BLaER1 treated with 17β-estradiol and CSF1 and Interleukin-3, amounts not matched to agents 10 nM and 100 nM (cell line): Measurements from ENCODE around the gene SLC6A9.

Source experiments
- H3K27ac ChIP-seq, 11 experiments: shearing (Covaris generic); formaldehyde crosslinking; 2 replicates each; pipeline ENCODE4 v1.8.1; 2022
- H3K27me3 ChIP-seq, 11 experiments: shearing (Covaris generic); formaldehyde crosslinking; 2 replicates each; pipeline ENCODE4 v1.8.1; 2022
- H3K36me3 ChIP-seq, 11 experiments: shearing (Covaris generic); formaldehyde crosslinking; 2 replicates each; pipeline ENCODE4 v1.8.1; 2022
- H3K4me1 ChIP-seq, 10 experiments: shearing (Covaris generic); formaldehyde crosslinking; 2 replicates each; pipeline ENCODE4 v1.8.1; 2022
- H3K4me2 ChIP-seq, 11 experiments: shearing (Covaris generic); formaldehyde crosslinking; 2 replicates each; pipeline ENCODE4 v1.8.1; 2022
- H3K4me3 ChIP-seq, 10 experiments: shearing (Covaris generic); formaldehyde crosslinking; 2 replicates each; pipeline ENCODE4 v1.8.1; 2022
- H3K9ac ChIP-seq, 11 experiments: shearing (Covaris generic); formaldehyde crosslinking; 2 replicates each; pipeline ENCODE4 v1.8.1; 2022
- H3K9me3 ChIP-seq, 11 experiments: shearing (Covaris generic); formaldehyde crosslinking; replicated peaks in 1 of 11; 2 replicates each; pipeline ENCODE4 v1.8.1; 2022
- H4K20me1 ChIP-seq, 11 experiments: shearing (Covaris generic); formaldehyde crosslinking; 2 replicates each; pipeline ENCODE4 v1.8.1; 2022
- Cebpa-rat ChIP-seq, 11 experiments: shearing (Covaris generic); IDR thresholded peaks; 2 replicates each; pipeline ENCODE4 v1.8.1; 2022

The SLC6A9 gene

GRCh38 chr1:43986712-43987111 lies 44.5 kb downstream of the SLC6A9 start:
- Histone ChIP-seq H3K9ac (no peak overlapping the region), H3K4me2 (no peak overlapping the region), H4K20me1 (peaks cover 0 to 43% (median 23%) of the 10 kb centered on the region in 11 experiments; a peak in 14 of 22 replicates), H3K36me3 (peaks cover 5 to 61% (median 50%) of the 10 kb centered on the region in 11 experiments; a peak in 21 of 22 replicates), H3K27ac (no peak overlapping the region), H3K27me3 (no peaks in the 10 kb centered on the region), H3K4me1 (peaks cover 11 to 29% (median 24%) of the 10 kb centered on the region in 10 experiments), H3K4me3 (no peak overlapping the region), H3K9me3 (no peaks in the 10 kb centered on the region)
- no peak for TF ChIP-seq Cebpa-rat (IDR thresholded peaks at IDR 0.05)

DNA sequence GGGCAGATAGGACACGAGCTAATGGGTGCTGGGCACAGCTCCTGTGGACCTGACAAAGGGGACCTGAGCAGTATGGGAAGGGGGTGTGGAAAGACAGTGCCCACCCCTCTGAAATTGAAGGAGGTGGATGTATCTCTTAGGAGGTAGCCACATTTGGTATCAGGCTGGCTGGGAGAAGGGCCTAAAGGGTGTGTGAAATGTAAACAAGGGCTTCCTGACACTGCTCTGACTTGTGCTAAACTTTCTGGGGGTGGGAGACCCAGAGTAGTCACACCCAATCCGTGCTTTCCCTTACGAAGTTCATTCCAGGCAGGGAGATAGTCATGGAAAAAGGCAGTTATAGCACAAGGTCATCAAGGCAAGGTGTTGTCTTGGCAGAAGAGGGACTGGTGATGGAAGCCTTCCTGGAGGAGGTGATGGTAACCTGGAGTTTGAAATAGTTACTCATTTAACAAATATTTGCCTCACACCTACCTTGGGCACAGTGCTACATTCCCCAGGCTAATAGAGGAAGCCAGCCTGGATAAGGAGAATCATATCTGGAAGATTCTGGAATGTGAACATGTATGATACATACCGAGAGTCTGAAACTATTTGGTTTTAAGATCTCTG lies 45.2 kb downstream of the SLC6A9 start:
- Histone ChIP-seq H3K9ac (no peak overlapping the region), H3K27me3 (no peaks in the 10 kb centered on the region), H3K4me1 (peaks cover 15 to 33% (median 29%) of the 10 kb centered on the region in 10 experiments), H4K20me1 (peaks cover 0 to 49% (median 26%) of the 10 kb centered on the region in 11 experiments; a peak in 15 of 22 replicates), H3K4me3 (no peak overlapping the region), H3K9me3 (no peaks in the 10 kb centered on the region), H3K36me3 (peaks cover 5 to 67% (median 52%) of the 10 kb centered on the region in 11 experiments; a peak in 21 of 22 replicates), H3K4me2 (no peak overlapping the region), H3K27ac (no peak overlapping the region)
- no peak for TF ChIP-seq Cebpa-rat (IDR thresholded peaks at IDR 0.05)

DNA sequence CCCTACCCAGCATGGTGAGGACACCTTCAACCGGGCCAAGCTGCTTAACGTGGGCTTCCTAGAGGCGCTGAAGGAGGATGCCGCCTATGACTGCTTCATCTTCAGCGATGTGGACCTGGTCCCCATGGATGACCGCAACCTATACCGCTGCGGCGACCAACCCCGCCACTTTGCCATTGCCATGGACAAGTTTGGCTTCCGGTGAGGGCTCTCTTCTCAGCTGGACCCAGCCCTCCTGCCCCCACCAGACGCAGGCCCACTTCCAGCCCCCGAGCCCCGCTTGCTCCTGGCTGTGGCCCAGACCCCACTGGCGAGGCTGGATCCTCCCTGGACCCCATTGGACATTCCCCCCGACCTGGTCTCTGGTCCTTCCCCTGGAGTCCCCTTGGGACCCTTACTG lies 46.4 kb downstream of the SLC6A9 start:
- no peak overlapping the region for H3K27ac ChIP-seq
- no peak overlapping the region for H3K4me2 ChIP-seq
- no peak overlapping the region for H3K4me3 ChIP-seq
- H4K20me1 ChIP-seq, result peaks cover 0 to 60% (median 29%) of the 10 kb centered on the region in 11 experiments; a peak in 15 of 22 replicates
- peaks cover 16 to 39% (median 33%) of the 10 kb centered on the region in 10 experiments for H3K4me1 ChIP-seq
- H3K9ac ChIP-seq, result no peak overlapping the region
- H3K36me3 ChIP-seq, result peaks cover 5 to 67% (median 52%) of the 10 kb centered on the region in 11 experiments; a peak in 21 of 22 replicates
- H3K27me3 ChIP-seq, result no peaks in the 10 kb centered on the region
- no peak for TF ChIP-seq Cebpa-rat (IDR thresholded peaks at IDR 0.05)
- no peaks in the 10 kb centered on the region for H3K9me3 ChIP-seq

- TF ChIP-seq Cebpa-rat (IDR thresholded peaks at IDR 0.05), result no peak
- no peak overlapping the region for H3K27ac ChIP-seq
- no peaks in the 10 kb centered on the region for H3K9me3 ChIP-seq
- H3K4me1 ChIP-seq, result peaks cover 23 to 46% (median 40%) of the 10 kb centered on the region in 10 experiments
- no peak overlapping the region for H3K4me3 ChIP-seq
- no peaks in the 10 kb centered on the region for H3K27me3 ChIP-seq
- H3K9ac ChIP-seq, result peak overlapping the region in 2 of 11 experiments; percentile 8 to 41; a peak in 3 of 22 replicates
- H4K20me1 ChIP-seq, result peaks cover 5 to 64% (median 35%) of the 10 kb centered on the region in 11 experiments
- peaks cover 6 to 69% (median 54%) of the 10 kb centered on the region in 11 experiments for H3K36me3 ChIP-seq
- H3K4me2 ChIP-seq, result peak overlapping the region in 3 of 11 experiments; percentile 4 to 95 (median 15); a peak in 1 of 22 replicates
Observed at GRCh38 chr1:43983253-43983899, 47.9 kb downstream of the SLC6A9 start.

DNA sequence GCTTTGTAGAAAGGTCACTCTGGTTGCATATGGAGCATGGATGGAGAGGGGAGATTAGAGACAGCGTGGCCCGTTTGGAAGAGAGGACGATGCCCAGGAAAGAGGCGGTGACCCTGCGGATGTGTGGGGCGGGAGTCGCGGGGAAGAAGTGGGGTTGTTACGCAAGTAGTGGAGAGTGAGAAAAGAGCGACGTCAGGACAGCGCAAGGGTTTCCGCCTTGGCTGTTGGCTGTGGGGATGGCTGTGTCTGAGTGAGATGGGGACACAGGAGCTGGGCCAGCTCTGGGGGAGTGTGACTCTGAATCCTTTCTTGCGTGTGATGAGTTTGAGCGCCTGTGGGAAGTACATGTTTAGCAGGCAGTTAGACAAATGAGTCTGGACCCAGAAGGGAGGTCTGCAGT lies 48.5 kb downstream of the SLC6A9 start:
- Histone ChIP-seq H3K36me3 (peaks cover 11 to 73% (median 56%) of the 10 kb centered on the region in 11 experiments), H3K4me1 (peaks cover 28 to 51% (median 45%) of the 10 kb centered on the region in 10 experiments), H3K27me3 (no peaks in the 10 kb centered on the region), H3K4me2 (peak overlapping the region in 3 of 11 experiments; percentile 4 to 95 (median 15); a peak in 2 of 22 replicates), H4K20me1 (peaks cover 11 to 69% (median 40%) of the 10 kb centered on the region in 11 experiments), H3K27ac (no peak overlapping the region), H3K9me3 (no peaks in the 10 kb centered on the region), H3K9ac (peak overlapping the region in 3 of 11 experiments; percentile 8 to 41 (median 15); a peak in 1 of 22 replicates), H3K4me3 (no peak overlapping the region)
- TF ChIP-seq Cebpa-rat (IDR thresholded peaks at IDR 0.05), result no peak

- Histone ChIP-seq H3K9ac (0 out of 22 replicates have a peak overlapping the region, but pooled peaks of 2 of the 11 experiments have one; percentile 14 to 15), H4K20me1 (peaks cover 17 to 75% (median 46%) of the 10 kb centered on the region in 11 experiments), H3K27ac (no peak overlapping the region), H3K4me2 (peak overlapping the region in 5 of 11 experiments; percentile 89 to 99 (median 99); a peak in 5 of 22 replicates), H3K4me1 (peaks cover 34 to 57% (median 51%) of the 10 kb centered on the region in 10 experiments), H3K27me3 (no peaks in the 10 kb centered on the region), H3K9me3 (no peaks in the 10 kb centered on the region), H3K36me3 (peaks cover 17 to 73% (median 60%) of the 10 kb centered on the region in 11 experiments), H3K4me3 (no peak overlapping the region)
- TF ChIP-seq Cebpa-rat (IDR thresholded peaks at IDR 0.05), result no peak
Observed at GRCh38 chr1:43982241-43982640, 49.0 kb downstream of the SLC6A9 start.

- Histone ChIP-seq H3K4me2 (peak overlapping the region in 9 of 11 experiments; percentile 89 to 99 (median 98); a peak in 17 of 22 replicates), H3K27ac (peak overlapping the region in 1 of 11 experiments; percentile 87; a peak in 1 of 22 replicates), H3K36me3 (peaks cover 23 to 73% (median 64%) of the 10 kb centered on the region in 11 experiments), H3K4me1 (peaks cover 40 to 63% (median 57%) of the 10 kb centered on the region in 10 experiments), H3K27me3 (no peaks in the 10 kb centered on the region), H3K9me3 (no peaks in the 10 kb centered on the region), H3K9ac (peak overlapping the region in 4 of 11 experiments; percentile 97 to 99 (median 98); a peak in 5 of 22 replicates), H3K4me3 (peak overlapping the region in 2 of 10 experiments; percentile 97 to 99; a peak in 2 of 20 replicates), H4K20me1 (peaks cover 23 to 77% (median 52%) of the 10 kb centered on the region in 11 experiments)
- TF ChIP-seq Cebpa-rat (IDR thresholded peaks at IDR 0.05), result no peak
Observed at GRCh38 chr1:43981636-43982035, 49.6 kb downstream of the SLC6A9 start.

- TF ChIP-seq Cebpa-rat (IDR thresholded peaks at IDR 0.05), result no peak
- Histone ChIP-seq H4K20me1 (peaks cover 28 to 80% (median 57%) of the 10 kb centered on the region in 11 experiments), H3K4me2 (peak overlapping the region; percentile 89 to 100 (median 98))
Observed at GRCh38 chr1:43981135-43981491, 50.1 kb downstream of the SLC6A9 start.

More at GRCh38 chr1:43981135-43981491, 50.1 kb downstream of the SLC6A9 start:
- Histone ChIP-seq H3K36me3 (peaks cover 28 to 73% (median 64%) of the 10 kb centered on the region in 11 experiments), H3K9me3 (no peaks in the 10 kb centered on the region), H3K4me3 (peak overlapping the region in 7 of 10 experiments; percentile 75 to 100 (median 98); a peak in 10 of 20 replicates), H3K4me1 (peaks cover 45 to 68% (median 62%) of the 10 kb centered on the region in 10 experiments), H3K27me3 (no peaks in the 10 kb centered on the region), H3K27ac (peak overlapping the region in 2 of 11 experiments; percentile 28 to 87; a peak in 1 of 22 replicates), H3K9ac (peak overlapping the region in 9 of 11 experiments; percentile 5 to 100 (median 97); a peak in 12 of 22 replicates)
